HG02798 (cell line): ENCODE results near the gene NEU2.

ENCODE experiments used
- ATAC-seq: cut with Tn5 transposase; IDR thresholded peaks from one replicate; pipeline ENCODE4 v1.9.1; 2021; ENCODE audit warnings: mild to moderate bottlenecking; ENCODE audit not compliant: unreplicated experiment, poor library complexity

The NEU2 gene

GRCh38 chr2:233032551-233033320 is at the start of gene NEU2:
TSS of gene NEU2 (plus strand) at chr2:233032672. CDS start at chr2:233032672, 0 bp downstream.
- ATAC-seq: no peak

DNA sequence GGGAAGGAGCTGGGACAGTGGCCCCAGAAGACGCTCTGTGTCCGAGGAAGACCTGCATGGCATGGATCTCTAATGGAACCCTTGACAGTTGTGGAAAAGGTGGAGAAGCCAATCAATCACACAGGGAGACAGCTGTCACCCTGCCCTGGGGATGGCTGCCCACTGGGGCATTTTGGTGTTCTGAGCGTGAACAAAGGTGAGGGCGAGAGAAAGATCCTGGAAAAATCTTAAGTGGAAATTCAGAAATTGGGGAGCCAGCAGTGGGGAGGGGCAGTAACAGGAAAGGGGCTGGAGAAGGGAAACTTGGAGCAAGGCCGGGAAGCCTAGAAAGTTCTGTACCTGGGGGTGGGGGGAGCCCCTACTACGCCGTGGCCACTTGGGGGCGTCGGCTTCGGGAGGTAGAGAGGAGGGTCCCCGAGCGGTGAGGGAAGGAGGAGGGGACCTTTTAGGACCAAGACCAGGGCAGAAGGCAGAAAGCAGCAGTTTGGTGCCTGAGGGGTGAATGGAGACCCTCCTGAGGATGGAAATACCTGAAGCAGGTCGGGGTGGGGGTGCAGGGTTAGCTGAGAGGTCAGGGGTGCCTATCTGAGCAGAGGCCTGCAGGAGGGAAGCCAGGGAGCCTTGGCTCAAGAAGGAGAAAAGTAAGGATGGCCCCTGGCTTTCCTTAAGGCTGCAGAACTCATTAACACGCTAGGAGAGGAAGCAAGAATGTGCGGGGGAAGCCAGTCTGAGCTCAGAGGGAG is 49.4 kb upstream of the NEU2 start:
- no peak for ATAC-seq

- ATAC-seq: no peak
These were observed 48.8 kb upstream of the NEU2 start for GRCh38 chr2:232983669-232984140.

- ATAC-seq: no peak
These were observed 47.8 kb upstream of the NEU2 start for GRCh38 chr2:232984451-232985207.

DNA sequence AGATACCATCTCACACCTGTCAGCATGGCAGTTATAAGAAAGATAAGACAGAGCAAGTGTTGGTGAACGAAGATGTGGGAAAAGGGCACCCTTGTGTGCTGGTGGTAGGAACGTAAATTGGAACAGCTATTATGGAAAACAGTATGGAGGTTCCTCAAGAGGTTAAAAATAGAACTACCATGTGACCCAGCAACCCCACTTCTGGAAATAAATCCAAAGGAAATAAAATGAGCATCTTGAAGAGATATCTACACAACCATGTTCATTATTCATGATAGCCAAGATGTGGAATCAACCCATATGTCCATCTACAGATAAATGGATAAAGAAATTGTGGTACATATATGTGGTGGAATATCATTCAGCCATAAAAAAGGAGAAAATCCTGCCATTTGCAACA is 46.3 kb upstream of the NEU2 start:
- no peak for ATAC-seq

DNA sequence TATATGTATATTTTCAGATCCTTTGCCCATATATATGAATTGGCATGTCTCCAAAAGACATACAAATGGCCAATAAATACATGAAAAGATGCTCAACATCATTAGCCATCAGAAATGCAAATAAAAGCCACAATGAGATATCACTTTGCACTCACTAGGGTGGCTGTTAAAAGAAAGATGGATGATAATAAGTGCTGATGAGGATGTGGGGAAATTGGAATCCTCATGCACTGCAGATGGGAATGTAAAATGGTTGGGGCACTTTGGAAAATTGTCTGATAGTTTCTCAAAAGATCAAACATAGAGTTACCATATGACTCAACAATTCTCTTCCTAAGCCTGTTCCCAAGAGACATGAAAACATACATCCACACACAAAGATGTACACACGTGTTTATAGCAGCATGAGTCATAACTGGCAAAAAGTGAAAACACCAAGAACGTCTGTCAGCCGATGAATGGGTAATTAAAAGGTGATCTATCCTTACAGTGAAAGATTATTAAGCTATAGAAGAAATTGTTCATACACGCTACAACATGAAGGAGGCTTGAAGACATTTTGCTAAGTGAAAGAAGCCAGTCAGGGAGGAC is 39.1 kb upstream of the NEU2 start:
- ATAC-seq: no peak

DNA sequence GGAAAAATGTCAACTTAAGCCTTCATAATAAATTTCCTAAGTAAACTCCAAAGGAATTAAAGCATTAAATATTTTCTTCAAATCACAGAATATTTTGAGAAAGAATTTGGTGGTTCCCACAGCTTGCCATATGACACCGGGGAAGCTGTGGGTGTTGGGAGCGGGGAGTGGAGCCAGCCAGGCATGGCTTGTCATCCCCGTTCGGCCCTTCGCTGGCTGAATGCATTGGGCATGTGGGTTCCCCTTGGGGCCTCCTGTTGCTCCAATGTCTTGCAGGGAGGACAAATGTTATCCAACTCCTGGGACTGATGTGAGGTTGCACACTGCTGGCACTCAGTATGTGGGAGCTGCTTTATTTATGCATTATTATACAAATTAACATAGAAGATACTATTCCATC is 38.0 kb upstream of the NEU2 start:
- no peak for ATAC-seq

- no peak for ATAC-seq
These were observed 34.5 kb upstream of the NEU2 start for GRCh38 chr2:232997749-232998665.

DNA sequence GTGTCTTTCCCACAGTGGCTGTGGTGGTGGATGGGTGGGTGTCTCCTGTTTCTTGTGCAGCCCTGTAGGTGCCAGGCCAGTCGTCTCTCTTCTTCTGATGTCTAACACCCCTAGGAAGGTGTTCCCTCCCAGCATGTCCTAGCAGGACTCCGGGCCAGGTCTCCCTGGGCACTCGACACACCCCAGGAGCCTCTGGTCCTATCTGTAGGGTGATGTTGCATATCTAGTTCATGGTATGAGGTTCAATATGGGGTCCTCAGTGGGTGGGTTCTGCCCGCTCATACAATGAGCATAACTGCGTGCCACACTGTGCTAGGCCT is 33.8 kb upstream of the NEU2 start:
- no peak for ATAC-seq

DNA sequence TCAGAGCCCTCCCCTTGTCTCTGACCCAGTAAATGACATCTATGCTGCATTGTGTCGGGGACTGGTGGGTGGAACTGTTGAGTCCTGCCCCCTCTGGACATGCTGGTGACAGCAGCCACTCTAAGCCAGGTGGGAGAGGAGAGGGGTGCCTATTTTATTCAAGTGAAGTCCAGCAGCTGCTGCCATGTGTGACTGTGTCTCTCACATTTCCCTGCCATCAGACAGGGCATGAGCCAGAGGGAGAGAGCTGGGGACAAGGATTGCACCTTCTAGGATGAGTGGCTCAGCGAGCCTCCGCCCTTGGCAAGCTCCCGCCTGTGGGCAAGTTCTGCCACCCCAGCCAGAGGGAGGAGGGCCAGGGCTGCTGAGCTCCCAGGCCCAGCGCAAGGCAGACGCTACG is 33.1 kb upstream of the NEU2 start:
- ATAC-seq: no peak

- ATAC-seq: no peak
These were observed 31.4 kb upstream of the NEU2 start for GRCh38 chr2:233000886-233001750.

DNA sequence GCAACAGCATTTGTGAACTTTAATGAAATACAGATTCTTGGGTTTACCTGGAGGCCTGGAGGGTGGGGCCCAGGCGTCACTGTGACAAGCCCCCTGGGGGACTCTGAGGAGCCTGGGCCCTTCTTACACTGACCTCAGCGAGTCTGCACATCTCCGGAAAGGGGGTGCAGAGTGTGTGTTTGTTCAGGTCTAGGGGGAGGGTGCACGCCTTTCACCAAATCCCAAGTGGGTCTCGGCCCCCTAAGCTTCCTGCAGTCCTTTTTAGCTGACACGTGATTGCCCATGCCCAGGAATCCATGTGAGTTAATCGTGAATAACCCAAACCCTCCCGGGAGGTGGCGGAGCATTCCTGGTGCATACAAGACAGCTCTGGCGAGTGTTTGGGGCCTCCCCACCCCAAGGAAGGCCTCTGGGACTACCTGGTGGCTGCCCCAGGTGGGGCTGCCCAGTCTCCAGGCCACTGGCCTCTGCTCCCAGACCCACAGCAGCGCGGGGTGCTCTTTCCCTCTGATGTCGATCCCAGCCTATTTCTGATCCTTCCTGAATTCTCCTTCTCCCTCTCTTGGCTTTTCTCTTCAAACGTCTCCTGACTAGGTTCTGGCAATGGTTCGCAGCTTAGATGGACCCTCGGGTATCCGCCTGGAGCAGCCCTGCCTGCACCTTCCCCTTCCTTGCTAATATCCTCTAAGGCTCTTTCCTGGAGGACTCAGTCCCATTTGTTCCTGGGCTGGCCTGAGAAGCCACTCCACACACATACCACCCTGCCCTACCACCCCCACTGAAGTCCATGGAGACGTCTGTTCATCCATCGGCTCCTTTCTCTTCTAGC is 29.4 kb upstream of the NEU2 start:
- ATAC-seq: no peak

DNA sequence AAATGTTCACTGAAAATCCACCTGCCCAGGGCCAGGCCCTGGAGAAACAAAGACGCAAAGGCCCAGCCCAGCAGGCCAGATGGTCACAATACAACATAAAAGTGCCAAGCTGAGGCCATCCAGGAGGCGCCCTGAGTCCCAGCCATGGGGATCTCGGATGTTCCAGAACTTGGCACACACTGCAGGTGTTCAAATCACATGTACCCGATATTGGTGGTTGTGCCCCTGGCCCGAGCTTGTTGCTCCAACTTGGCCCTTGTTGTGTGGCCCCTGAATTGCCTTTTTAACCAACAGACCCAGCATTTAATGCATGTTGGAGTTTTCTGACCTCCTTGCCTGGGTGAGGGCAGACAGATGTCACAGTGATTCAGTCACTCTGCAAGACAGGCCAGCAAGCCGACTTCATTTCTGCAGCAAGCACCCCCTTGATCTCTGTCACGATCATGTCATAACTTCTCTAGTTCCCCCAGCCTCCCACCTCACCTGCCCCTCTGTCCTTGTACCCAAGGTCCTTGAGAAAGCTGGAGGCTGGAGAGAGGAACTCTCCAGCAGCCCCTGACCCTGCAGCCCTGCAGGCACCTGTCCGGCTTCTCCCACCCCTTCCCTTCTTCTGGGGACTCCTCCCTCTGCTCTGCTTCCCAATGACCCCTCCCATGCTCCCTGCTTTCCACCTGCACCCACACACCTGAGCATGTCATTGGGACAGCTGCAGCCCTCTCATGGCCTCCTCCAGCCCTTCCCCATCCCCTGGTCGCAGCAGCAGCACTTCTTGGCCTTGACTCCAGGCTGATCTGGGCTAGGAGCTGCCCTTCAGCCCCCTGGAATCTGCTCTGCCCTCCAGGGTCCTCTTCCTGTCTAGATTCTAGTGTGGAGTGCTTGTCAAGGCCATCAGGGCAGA is 28.6 kb upstream of the NEU2 start:
- no peak for ATAC-seq

- ATAC-seq: no peak
These were observed 27.4 kb upstream of the NEU2 start for GRCh38 chr2:233005096-233005495.

GRCh38 chr2:233006648-233007047 is 25.8 kb upstream of the NEU2 start:
- ATAC-seq: no peak

DNA sequence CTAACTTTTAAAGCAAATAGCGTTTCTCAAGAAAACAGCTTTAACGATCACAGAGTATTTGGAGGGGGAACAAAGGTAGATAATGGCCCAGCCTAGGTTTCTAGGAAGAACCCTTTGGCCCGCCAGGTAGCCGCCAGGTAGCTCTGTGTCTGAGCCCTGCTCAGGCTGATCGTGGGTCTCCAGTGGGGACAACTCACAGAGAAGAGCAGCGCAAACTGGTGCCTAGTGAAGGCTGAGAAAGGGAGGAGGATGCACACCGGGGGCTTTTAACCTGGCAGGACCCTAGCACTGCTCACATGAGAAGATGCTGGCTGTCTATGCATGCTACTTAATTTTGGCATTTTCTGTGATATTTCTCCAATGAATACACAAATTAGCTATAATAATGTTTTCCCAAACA is 25.2 kb upstream of the NEU2 start:
- no peak for ATAC-seq

DNA sequence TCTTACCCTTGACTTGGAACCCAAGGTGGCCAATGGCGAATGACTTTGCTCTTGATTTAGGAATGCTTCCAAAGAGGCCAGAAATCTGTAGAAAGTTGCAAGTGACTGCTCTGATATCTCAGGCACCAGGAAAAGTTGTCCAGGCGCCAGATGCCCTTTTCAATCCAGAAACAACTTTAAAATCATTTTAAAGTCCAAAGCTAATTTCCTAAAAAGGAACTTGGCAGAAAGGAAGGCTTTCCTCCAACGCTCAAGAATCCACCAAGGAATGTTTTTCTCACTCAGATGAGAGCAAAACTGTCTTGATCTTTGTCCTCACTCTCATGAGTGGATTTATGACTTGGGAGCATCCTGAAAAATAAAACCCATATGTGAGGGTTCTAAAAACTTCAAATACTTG is 24.7 kb upstream of the NEU2 start:
- no peak for ATAC-seq
